MM.1S (cell line): ENCODE data around the gene AIP.

Source experiments
- CTCF ChIP-seq: fragments of 300-600 bp; sonication (generic); IDR thresholded peaks from 2 replicates; pipeline ENCODE4 v1.5.1; 2016; ENCODE audit warnings: antibody characterized with exemption, low read length, mixed read lengths
- EZH2 ChIP-seq: fragments of 300-600 bp; sonication (generic); optimal IDR thresholded peaks from 2 replicates; pipeline ENCODE3; 2017; ENCODE audit warnings: low read depth, mild to moderate bottlenecking, antibody characterized with exemption, low read length, mixed read lengths

GRCh38 chr11:67506426-67507051, 23.7 kb downstream of the AIP start:
- TF ChIP-seq CTCF (no peak), EZH2 (no peak)
